Activated CD4-positive, alpha-beta T cell treated with anti-CD3 and anti-CD28 coated beads for 4 hours (primary cell): ENCODE data around the gene C4orf50.

Source experiments
- DNase-seq, 2 donors: peaks; one replicate each; pipeline ENCODE4 v3.0.0-alpha.2; 2020

Gene C4orf50

GRCh38 chr4:5990446-5991160 lies 27.6 kb downstream of the C4orf50 start:
- no peak for DNase-seq

- DNase-seq, result no peak
These were observed 28.7 kb downstream of the C4orf50 start for GRCh38 chr4:5989236-5990225.

- no peak for DNase-seq
These were observed 30.0 kb downstream of the C4orf50 start for GRCh38 chr4:5988086-5988845.

DNA sequence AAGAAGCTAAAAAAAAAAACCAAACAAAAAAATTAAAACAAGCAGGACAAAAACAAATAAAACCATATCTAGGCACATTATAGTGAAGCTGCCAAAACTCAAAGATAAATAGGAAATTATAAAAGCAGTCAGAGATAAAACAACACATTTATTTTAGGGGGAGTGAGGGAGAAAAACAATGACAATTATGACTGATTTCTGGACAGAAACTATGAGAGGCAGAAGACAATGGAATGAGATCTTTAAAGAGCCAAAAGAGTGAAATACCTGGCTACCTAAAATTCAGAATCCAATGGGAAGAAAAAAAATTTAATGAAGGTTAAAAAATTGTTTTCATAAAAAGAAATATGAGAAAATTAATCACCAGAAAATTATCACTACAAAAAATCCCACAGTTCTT lies 33.4 kb downstream of the C4orf50 start:
- no peak for DNase-seq

- DNase-seq, result no peak
These were observed 35.9 kb downstream of the C4orf50 start for GRCh38 chr4:5982156-5982973.

DNA sequence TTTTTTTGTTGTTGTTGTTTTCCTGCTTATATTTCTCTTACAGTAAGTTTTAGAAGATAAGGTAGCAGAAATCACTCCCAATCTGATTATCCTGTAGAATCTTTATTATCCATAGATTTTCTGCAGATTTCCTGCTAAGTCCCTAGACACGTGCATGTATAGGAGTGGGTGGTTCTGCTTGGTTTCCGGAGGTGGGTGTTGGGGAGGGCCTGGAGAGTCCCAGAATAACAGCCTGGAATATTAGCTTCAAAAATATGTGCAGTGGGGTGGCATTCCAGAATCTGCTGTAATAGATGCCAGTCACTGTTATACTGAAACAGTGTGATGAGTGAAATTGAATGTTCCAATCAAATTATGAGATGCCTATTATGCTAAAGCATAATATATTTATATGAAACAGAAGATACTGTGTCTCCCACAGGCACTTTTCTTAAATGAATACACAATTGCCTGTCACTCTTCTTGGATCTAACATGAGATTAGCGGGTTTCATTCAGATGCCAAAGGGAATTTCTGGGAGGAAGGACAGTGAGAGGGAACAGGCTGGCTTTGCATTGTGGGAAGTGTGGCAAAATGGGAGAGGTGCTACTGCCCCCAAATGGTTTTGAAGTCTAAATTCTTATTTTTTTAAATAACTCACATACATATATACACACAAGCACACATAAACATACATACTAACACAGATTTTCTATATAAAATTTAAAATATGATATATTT lies 37.6 kb downstream of the C4orf50 start:
- DNase-seq, result no peak

- no peak for DNase-seq
These were observed 38.2 kb downstream of the C4orf50 start for GRCh38 chr4:5979981-5980380.

GRCh38 chr4:5976921-5977320 lies 41.3 kb downstream of the C4orf50 start:
- DNase-seq, result no peak

DNA sequence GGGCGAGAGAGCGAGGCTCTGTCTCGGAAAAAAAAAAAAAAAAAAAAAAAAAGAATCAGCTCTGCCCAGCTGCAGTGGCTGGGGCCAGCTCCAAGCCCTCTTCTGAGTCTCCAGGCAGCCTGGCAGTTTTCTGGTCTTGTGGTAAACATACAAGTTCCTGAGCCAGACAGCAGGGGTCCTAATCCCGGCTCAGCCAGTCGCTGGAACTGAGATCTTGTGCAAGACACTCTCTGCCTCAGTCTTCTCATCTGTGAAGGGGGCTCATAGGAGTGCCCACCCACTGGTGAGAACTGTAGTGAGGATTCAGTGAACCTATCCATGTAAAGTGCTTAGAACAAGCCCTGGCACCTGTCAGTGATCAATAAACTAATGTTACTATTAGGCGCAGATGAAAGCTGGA lies 41.8 kb downstream of the C4orf50 start:
- DNase-seq, result no peak

- no peak for DNase-seq
These were observed 43.9 kb downstream of the C4orf50 start for GRCh38 chr4:5974321-5974720.

DNA sequence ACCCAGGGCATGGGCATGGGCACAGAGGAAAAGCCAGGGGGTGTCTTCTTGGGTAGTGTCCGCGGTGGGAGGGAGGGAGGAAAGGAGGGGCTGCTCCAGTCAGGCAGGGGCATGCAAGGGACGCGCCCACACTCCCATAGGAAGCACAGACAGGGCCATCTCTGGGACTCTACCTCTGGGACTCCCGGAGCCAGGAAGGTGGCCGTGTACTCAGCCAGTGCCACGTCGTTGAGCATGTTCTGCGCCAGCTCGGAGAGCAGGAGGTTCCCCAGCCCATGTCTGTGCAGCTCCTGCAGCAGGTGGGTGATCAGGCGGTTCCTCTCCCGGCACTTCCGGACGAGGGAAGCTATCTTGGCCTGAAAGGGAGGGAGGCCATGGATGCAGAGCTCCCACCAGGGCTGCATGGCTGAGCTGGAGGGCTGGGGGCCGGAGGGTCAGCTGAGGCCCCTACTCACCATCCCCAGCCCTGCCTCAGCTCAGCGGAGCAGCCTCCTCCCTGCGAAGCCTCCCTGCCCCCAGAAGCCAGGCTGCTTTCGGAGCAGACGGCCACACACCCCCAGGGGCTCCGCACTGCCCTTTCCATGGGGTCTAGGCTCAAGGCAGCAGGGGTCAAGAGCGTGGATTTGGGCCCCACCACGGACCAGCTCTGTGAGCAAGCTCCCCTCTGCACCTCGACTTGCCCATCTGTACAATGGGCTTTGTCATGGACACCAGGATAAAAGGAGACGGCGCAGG lies 44.6 kb downstream of the C4orf50 start:
- DNase-seq, result no peak

GRCh38 chr4:5973033-5973432 lies 45.2 kb downstream of the C4orf50 start:
- no peak for DNase-seq

GRCh38 chr4:5972571-5972970 lies 45.7 kb downstream of the C4orf50 start:
- DNase-seq, result no peak

GRCh38 chr4:5971078-5971450 lies 47.2 kb downstream of the C4orf50 start:
- no peak for DNase-seq

GRCh38 chr4:5970381-5971077 lies 47.7 kb downstream of the C4orf50 start:
- no peak for DNase-seq

- DNase-seq, result no peak
These were observed 48.5 kb downstream of the C4orf50 start for GRCh38 chr4:5969777-5970176.

DNA sequence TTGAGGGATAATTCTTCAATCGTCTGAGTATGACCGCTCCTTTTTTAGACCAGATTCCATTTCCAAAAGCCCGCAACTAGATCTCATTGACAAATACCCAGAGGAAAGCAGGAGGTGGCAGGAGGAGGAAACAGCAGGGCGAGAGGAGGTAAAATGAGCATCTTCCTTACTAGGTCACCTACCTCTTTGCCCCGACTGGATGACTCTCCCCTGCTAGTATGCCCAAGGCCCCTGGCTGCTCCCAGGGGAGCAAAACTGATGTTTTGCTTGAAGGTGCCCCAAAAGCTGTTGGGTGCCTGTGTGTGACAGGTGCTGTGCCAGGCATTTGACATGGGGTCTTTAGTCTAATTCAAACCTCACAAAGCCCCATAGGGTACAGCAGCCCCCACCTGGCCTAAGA lies 48.9 kb downstream of the C4orf50 start:
- no peak for DNase-seq

DNA sequence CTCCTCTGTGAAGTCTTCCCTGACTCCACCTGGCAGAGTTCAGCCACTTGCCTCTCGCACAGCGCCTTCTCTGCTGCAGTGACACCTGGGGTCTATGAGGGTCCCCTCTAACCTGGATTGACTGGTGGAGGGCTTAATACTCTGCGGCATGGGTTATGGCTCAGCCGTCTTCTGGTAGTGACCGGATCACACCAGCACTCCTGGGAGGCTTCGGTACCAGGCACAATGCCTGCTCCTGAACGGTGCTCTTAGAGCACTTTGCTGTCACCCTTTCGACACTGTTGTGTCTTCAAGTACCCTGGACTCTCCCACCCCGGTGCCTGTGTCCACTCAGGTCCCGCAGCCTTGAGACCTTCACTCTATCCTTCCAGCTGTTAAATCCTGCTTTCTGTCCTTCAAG lies 50.0 kb downstream of the C4orf50 start:
- no peak for DNase-seq

GRCh38 chr4:5967783-5968182 lies 50.4 kb downstream of the C4orf50 start:
- no peak for DNase-seq

GRCh38 chr4:5965225-5965624 lies 53.0 kb downstream of the C4orf50 start:
- DNase-seq, result no peak
